IMR-90 (cell line): ENCODE data around the gene RRP1B. TPM values are rescaled to one million over a fixed set of nuclear protein-coding genes. Genes with fewer than 3 reads are reported as not detected.

Experiments used
- ATAC-seq: fragments of 200-7000 bp; cut with Tn5 transposase; 2 replicates; pipeline ENCODE4 v1.9.1; 2020; ENCODE audit warnings: low read depth, mild to moderate bottlenecking, moderate library complexity
- BruUV-seq: library from RNA; stranded (reverse); fragments of 400-500 nt; replicated peaks from 2 replicates; lab custom pipeline; 2021; lab: Mats Ljungman, UMichigan
- CTCF ChIA-PET: fragments of 300-600 bp; formaldehyde crosslinking; extraction: SDS; loops from one replicate; lab custom pipeline; 2021; ENCODE audit warnings: antibody characterized with exemption; lab: Yijun Ruan, JAX
- POLR2A ChIA-PET: fragments of 300-600 bp; sonication (Branson Sonifier 250); formaldehyde crosslinking; loops from one replicate; lab custom pipeline; 2022; ENCODE audit warnings: antibody characterized with exemption; ENCODE audit not compliant: unreplicated experiment; lab: Charles Lee
- DNase-seq: peaks from one replicate; pipeline ENCODE4 v3.0.0; 2013
- H2AFZ ChIP-seq: replicated peaks from 2 replicates; pipeline ENCODE3; 2013; ENCODE audit warnings: low read length, mild to moderate bottlenecking; ENCODE audit not compliant: poor library complexity
- H2AK5ac ChIP-seq: 2 replicates; pipeline ENCODE4 v1.6.1; 2013; ENCODE audit warnings: low read depth, low read length, inconsistent platforms
- H2AK9ac ChIP-seq: replicated peaks from 2 replicates; pipeline ENCODE3; 2013; ENCODE audit warnings: mild to moderate bottlenecking, low read depth, low read length, moderate library complexity; ENCODE audit not compliant: poor library complexity
- H2BK120ac ChIP-seq: 2 replicates; pipeline ENCODE4 v1.6.1; 2013; ENCODE audit warnings: low read depth, low read length, inconsistent platforms
- H2BK15ac ChIP-seq: 3 replicates; pipeline ENCODE4 v1.6.1; 2013; ENCODE audit warnings: low read depth, low read length, inconsistent platforms
- H2BK20ac ChIP-seq: 2 replicates; pipeline ENCODE4 v1.6.1; 2013; ENCODE audit warnings: low read depth, mild to moderate bottlenecking, inconsistent platforms, low read length, moderate library complexity
- H2BK5ac ChIP-seq: 2 replicates; pipeline ENCODE4 v1.6.1; 2013; ENCODE audit warnings: mild to moderate bottlenecking, low read depth, low read length, inconsistent platforms; ENCODE audit not compliant: poor library complexity, severe bottlenecking
- H3K14ac ChIP-seq: replicated peaks from 2 replicates; pipeline ENCODE4 v1.6.1; 2013; ENCODE audit warnings: low read depth, low read length, inconsistent platforms
- H3K18ac ChIP-seq: 2 replicates; pipeline ENCODE4 v1.6.1; 2013; ENCODE audit warnings: low read depth, low read length, control low read depth
- H3K23ac ChIP-seq: 2 replicates; pipeline ENCODE4 v1.6.1; 2013; ENCODE audit warnings: low read depth, low read length, inconsistent platforms
- H3K27ac ChIP-seq: 2 replicates; pipeline ENCODE4 v1.5.1; 2013; ENCODE audit warnings: mild to moderate bottlenecking, control low read depth, low read length; ENCODE audit not compliant: insufficient read depth
- H3K27me3 ChIP-seq: 2 replicates; pipeline ENCODE4 v1.6.1; 2013; ENCODE audit warnings: low read length; ENCODE audit not compliant: control insufficient read depth, insufficient read depth
- H3K36me3 ChIP-seq: 2 replicates; pipeline ENCODE4 v1.6.1; 2013; ENCODE audit warnings: low read length, mixed read lengths; ENCODE audit not compliant: control insufficient read depth, insufficient read depth
- H3K4ac ChIP-seq: 2 replicates; pipeline ENCODE4 v1.6.1; 2013; ENCODE audit warnings: low read depth, low read length, inconsistent platforms
- H3K4me1 ChIP-seq: 2 replicates; pipeline ENCODE4 v1.6.1; 2013; ENCODE audit warnings: low read length, mixed read lengths; ENCODE audit not compliant: control insufficient read depth, insufficient read depth
- H3K4me2 ChIP-seq: 2 replicates; pipeline ENCODE4 v1.6.1; 2013; ENCODE audit warnings: low read depth, mild to moderate bottlenecking, control low read depth, low read length, moderate library complexity
- H3K4me3 ChIP-seq: 2 replicates; pipeline ENCODE4 v1.5.1; 2013; ENCODE audit warnings: low read depth, mild to moderate bottlenecking, control low read depth, low read length, moderate library complexity; ENCODE audit not compliant: insufficient read depth
- H3K56ac ChIP-seq: 2 replicates; pipeline ENCODE4 v1.6.1; 2013; ENCODE audit warnings: low read length, inconsistent platforms; ENCODE audit not compliant: insufficient read depth; ENCODE audit errors: extremely low read depth
- H3K79me1 ChIP-seq, 2 experiments: 2 replicates each; pipeline ENCODE4 v1.6.1; 2013; ENCODE audit warnings: low read length in 2 of 2, inconsistent platforms in 1 of 2, low read depth in 1 of 2
- H3K9ac ChIP-seq: 2 replicates; pipeline ENCODE4 v1.6.1; 2013; ENCODE audit warnings: low read depth, low read length, control low read depth
- H3K9me1 ChIP-seq: 2 replicates; pipeline ENCODE4 v1.6.1; 2013; ENCODE audit warnings: low read length, inconsistent platforms; ENCODE audit not compliant: insufficient read depth
- H3K9me3 ChIP-seq: 2 replicates; pipeline ENCODE4 v1.6.1; 2013; ENCODE audit warnings: low read length; ENCODE audit not compliant: control insufficient read depth, insufficient read depth
- H4K20me1 ChIP-seq: 2 replicates; pipeline ENCODE4 v1.6.1; 2013; ENCODE audit warnings: low read length, inconsistent platforms; ENCODE audit not compliant: insufficient read depth
- H4K5ac ChIP-seq: 2 replicates; pipeline ENCODE4 v1.6.1; 2013; ENCODE audit warnings: mild to moderate bottlenecking, low read depth, low read length, control low read depth
- H4K8ac ChIP-seq, 2 experiments: 2 replicates each; pipeline ENCODE4 v1.6.1; 2013; ENCODE audit warnings: low read depth in 2 of 2, low read length in 2 of 2, control low read depth in 1 of 2, inconsistent platforms in 1 of 2
- H4K91ac ChIP-seq: 2 replicates; pipeline ENCODE4 v1.6.1; 2013; ENCODE audit warnings: low read depth, low read length, inconsistent platforms; ENCODE audit not compliant: insufficient read depth
- BHLHE40 ChIP-seq: fragments of 150-350 bp; IDR thresholded peaks from 2 replicates; pipeline ENCODE4 v1.6.1; 2016; ENCODE audit warnings: mild to moderate bottlenecking, low read depth, low read length
- FOS ChIP-seq: fragments of 150-350 bp; IDR thresholded peaks from 2 replicates; pipeline ENCODE4 v1.6.1; 2016; ENCODE audit warnings: low read depth, low read length
- POLR2A ChIP-seq: IDR thresholded peaks from 2 replicates; pipeline ENCODE4 v1.6.1; 2012; ENCODE audit warnings: mild to moderate bottlenecking, low read depth, low read length
- RFX5 ChIP-seq: IDR thresholded peaks from 2 replicates; pipeline ENCODE4 v1.8.0; 2012; ENCODE audit warnings: low read depth, mild to moderate bottlenecking, low read length, moderate library complexity
- WGBS, 2 experiments: methylation state at CpG; one replicate each; pipeline versions ENCODE4 v1.1.5 to v1.1.7; 2013; ENCODE audit warnings: missing lambda C conversion rate in 2 of 2; ENCODE audit not compliant: insufficient read length in 1 of 2; ENCODE audit errors: extremely low coverage in 2 of 2; 5-methylcytosine and 5-hydroxymethylcytosine counted together
- dilution Hi-C: fragments of 300-500 bp; cut with HindIII; formaldehyde crosslinking; loops from one replicate; pipeline ENCODE4 v1.14.3; 2018; ENCODE audit warnings: low sequenced_read_pairs; ENCODE audit not compliant: unreplicated experiment
- in situ Hi-C: fragments of 300-500 bp; cut with MboI; formaldehyde crosslinking; loops from 3 replicates; pipeline ENCODE4 v1.14.3; 2019; ENCODE audit warnings: low sequenced_read_pairs, inconsistent platforms, mixed read lengths
- intact Hi-C: fragments of 100-400 bp; cut with micrococcal nuclease; formaldehyde crosslinking; loops from 2 replicates; pipeline ENCODE4 v1.10.0; 2022
- polyA plus RNA-seq, 3 experiments: library from polyadenylated mRNA; depleted of rRNA; stranded (reverse); fragments of >200 nt; gene quantifications; 2 replicates each; pipeline ENCODE4 v1.2.3, GENCODE V29; 2012; ENCODE audit warnings: low replicate concordance in 1 of 3
- total RNA-seq: library from RNA; depleted of rRNA; stranded (reverse); fragments of >200 nt; gene quantifications from 2 replicates; pipeline ENCODE4 v1.2.3, GENCODE V29; 2012
- TF ChIP-seq, protein P1 (sequence below): conservative IDR thresholded peaks from 2 replicates; pipeline ENCODE4 v1.5.1; 2012; ENCODE audit warnings: mild to moderate bottlenecking, low read depth, low read length, improper control_type of control experiment

The RRP1B gene
- total and polyA plus RNA-seq, 2 of the 4 experiments (the other 2 are of a cell fraction), result 11.1 to 16.1 TPM

DNA sequence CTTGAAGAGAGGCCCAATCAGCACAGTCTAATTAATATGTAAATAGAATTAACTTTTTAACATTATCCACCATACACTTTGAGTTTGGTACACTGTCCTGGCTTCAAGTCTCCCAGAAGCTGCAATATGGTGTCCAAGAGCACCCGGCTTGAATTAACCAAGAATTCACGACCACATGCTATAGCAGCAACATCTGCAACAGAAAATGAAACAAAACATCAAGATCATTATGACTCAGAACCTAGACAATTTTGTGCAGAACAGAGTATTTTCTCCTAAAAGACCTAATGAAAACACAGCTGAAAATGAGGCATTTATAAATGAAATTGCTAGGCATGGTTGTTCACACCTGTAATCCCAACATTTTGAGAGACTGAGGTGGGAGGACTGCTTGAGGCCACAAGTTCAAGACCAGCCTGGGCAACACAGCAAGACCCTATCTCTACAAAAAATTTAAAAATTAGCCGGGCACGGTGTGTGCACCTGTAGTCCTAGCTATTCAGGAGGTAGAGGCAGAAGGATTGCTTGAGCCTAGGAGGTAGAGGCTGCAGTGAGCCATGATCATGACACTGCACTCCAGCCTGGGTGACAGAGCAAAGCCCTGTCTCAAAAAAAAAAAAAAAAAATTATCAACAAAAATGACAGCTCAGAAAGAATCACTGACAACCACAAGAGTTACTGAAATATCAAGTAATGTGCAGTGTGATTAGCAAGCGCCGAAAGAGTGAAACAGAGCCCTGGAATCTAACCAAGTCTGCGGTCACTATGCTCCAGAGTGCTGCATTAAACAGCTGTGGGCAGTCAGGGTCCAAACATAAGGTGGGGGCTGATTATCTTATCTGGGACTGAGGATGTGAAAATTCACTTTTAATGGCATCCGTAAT is 45.4 kb upstream of the RRP1B start (continued):
- no peak for TF ChIP-seq FOS

DNA sequence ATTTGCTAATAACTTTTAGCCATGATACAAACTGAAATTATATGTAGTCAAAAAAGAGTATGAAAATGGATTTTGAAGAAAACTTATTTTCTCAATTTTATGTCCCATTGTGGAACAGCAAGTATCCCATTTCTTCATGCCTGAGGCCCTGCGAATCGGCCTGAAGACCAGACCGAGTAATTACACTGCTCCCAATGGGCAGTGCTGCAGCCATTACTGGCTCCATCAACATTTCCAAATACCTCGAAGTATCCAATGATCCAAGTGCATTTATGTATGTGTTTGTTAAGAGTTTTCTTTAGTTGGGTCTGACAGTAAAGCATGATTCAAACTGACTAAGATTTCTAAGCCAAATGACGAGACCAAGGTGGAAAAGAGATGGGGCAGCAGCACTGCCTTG is 44.5 kb upstream of the RRP1B start:
- Histone ChIP-seq H4K5ac (0 out of 2 replicates have a peak overlapping the region, but pooled peaks have one; percentile 58), H3K79me1 (no peaks in the 10 kb centered on the region), H2BK5ac (no peak overlapping the region), H3K27me3 (no peaks in the 10 kb centered on the region), H2AFZ (no peak overlapping the region), H3K9me3 (peaks cover 2% of the 10 kb centered on the region), H3K4ac (no peak overlapping the region), H4K91ac (peak overlapping the region; percentile 55), H2BK15ac (no peak overlapping the region), H3K4me3 (no peak overlapping the region), H2BK20ac (0 out of 2 replicates have a peak overlapping the region, but pooled peaks have one; percentile 33), H3K9me1 (peaks cover under 1% of the 10 kb centered on the region; the same call in 1 of the 2 replicates), H4K8ac (no peak overlapping the region), H2AK9ac (no peak overlapping the region), H3K27ac (no peak overlapping the region), H3K4me1 (peaks cover 15% of the 10 kb centered on the region), H3K9ac (no peak overlapping the region), H3K56ac (no peak overlapping the region), H4K20me1 (no peaks in the 10 kb centered on the region), H2BK120ac (peak overlapping the region; percentile 28; the same call in 1 of the 2 replicates), H3K18ac (peak overlapping the region; percentile 67; the same call in 1 of the 2 replicates), H3K14ac (no peak overlapping the region), H3K4me2 (no peak overlapping the region), H3K36me3 (no peaks in the 10 kb centered on the region), H3K23ac (no peak overlapping the region), H2AK5ac (peak overlapping the region; percentile 66; the same call in 1 of the 2 replicates)
- dilution Hi-C loops (no loop called here), in situ Hi-C loops (no loop called here), intact Hi-C loops (loop anchor here (1.0 kb wide), 1 partner anchor 11 kb away; no protein-coding TSS in a partner anchor)
- ChIA-PET POLR2A (no interaction called here), CTCF (interaction anchor here (0.7 kb wide), 1 partner anchor 19 kb away, joined by 3 read pairs; no protein-coding TSS in a partner anchor)
- no CpG with 5 or more reads among the region's 5 CpGs for WGBS, 2 experiments
- ATAC-seq (no peak), DNase-seq (no peak)
- BruUV-seq, result no TSS peak
- no peak for TF ChIP-seq RFX5
- no peak for TF ChIP-seq BHLHE40
- TF ChIP-seq, protein P1, sequence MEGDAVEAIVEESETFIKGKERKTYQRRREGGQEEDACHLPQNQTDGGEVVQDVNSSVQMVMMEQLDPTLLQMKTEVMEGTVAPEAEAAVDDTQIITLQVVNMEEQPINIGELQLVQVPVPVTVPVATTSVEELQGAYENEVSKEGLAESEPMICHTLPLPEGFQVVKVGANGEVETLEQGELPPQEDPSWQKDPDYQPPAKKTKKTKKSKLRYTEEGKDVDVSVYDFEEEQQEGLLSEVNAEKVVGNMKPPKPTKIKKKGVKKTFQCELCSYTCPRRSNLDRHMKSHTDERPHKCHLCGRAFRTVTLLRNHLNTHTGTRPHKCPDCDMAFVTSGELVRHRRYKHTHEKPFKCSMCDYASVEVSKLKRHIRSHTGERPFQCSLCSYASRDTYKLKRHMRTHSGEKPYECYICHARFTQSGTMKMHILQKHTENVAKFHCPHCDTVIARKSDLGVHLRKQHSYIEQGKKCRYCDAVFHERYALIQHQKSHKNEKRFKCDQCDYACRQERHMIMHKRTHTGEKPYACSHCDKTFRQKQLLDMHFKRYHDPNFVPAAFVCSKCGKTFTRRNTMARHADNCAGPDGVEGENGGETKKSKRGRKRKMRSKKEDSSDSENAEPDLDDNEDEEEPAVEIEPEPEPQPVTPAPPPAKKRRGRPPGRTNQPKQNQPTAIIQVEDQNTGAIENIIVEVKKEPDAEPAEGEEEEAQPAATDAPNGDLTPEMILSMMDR, result no peak
- TF ChIP-seq POLR2A, result no peak
